ENCODE results near the gene MSH3.

DNA sequence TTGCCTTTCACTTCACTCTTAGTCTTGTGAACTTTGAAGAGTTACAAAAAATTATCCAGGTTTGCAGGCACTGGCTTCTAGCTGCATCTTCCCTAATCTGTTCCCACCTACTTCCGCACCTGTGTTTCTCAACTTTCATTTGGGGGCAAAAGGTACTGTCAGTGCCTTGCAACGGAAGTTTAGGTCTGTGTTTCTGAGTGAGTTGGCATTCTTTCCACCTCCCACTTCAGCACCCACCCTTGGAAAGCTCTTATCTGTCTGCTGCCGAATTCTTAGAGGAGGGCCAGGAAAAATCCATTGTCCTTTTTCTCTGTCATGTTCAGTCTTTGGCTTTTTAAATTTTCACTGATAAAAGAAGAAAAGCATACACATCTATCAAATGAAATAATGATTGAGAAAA is 216.0 kb downstream of the MSH3 start:
- TF ChIP-seq POLR2A (IDR thresholded peaks at IDR 0.05): no peak
- TF ChIP-seq, protein P1, sequence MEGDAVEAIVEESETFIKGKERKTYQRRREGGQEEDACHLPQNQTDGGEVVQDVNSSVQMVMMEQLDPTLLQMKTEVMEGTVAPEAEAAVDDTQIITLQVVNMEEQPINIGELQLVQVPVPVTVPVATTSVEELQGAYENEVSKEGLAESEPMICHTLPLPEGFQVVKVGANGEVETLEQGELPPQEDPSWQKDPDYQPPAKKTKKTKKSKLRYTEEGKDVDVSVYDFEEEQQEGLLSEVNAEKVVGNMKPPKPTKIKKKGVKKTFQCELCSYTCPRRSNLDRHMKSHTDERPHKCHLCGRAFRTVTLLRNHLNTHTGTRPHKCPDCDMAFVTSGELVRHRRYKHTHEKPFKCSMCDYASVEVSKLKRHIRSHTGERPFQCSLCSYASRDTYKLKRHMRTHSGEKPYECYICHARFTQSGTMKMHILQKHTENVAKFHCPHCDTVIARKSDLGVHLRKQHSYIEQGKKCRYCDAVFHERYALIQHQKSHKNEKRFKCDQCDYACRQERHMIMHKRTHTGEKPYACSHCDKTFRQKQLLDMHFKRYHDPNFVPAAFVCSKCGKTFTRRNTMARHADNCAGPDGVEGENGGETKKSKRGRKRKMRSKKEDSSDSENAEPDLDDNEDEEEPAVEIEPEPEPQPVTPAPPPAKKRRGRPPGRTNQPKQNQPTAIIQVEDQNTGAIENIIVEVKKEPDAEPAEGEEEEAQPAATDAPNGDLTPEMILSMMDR (IDR thresholded peaks at IDR 0.05): no peak
